Neuronal stem cell (in vitro differentiated cells): ENCODE data around the gene PDLIM5.

Experiments used
- DNase-seq: peaks from one replicate; pipeline ENCODE4 v3.0.0-alpha.2; 2013; ENCODE audit warnings: low spot score
- H2AFZ ChIP-seq: one replicate; pipeline ENCODE4 v1.6.1; 2013; ENCODE audit warnings: mild to moderate bottlenecking, low read length, inconsistent platforms
- H2AK5ac ChIP-seq: 2 replicates; pipeline ENCODE4 v1.6.1; 2013; ENCODE audit warnings: low read depth, mild to moderate bottlenecking, inconsistent platforms, low read length, moderate library complexity, mixed read lengths
- H2BK120ac ChIP-seq: 2 replicates; pipeline ENCODE4 v1.6.1; 2013; ENCODE audit warnings: low read depth, mild to moderate bottlenecking, inconsistent platforms, low read length, moderate library complexity, mixed read lengths
- H2BK12ac ChIP-seq: one replicate; pipeline ENCODE4 v1.6.1; 2013; ENCODE audit warnings: low read length, inconsistent platforms
- H2BK15ac ChIP-seq: 2 replicates; pipeline ENCODE4 v1.6.1; 2013; ENCODE audit warnings: mild to moderate bottlenecking, low read length, inconsistent platforms, mixed read lengths
- H2BK5ac ChIP-seq: one replicate; pipeline ENCODE4 v1.6.1; 2013; ENCODE audit warnings: inconsistent platforms, mild to moderate bottlenecking, low read length, moderate library complexity
- H3K14ac ChIP-seq: one replicate; pipeline ENCODE4 v1.6.1; 2013; ENCODE audit warnings: low read length, inconsistent platforms
- H3K18ac ChIP-seq: 2 replicates; pipeline ENCODE4 v1.6.1; 2013; ENCODE audit warnings: low read length, inconsistent platforms
- H3K23ac ChIP-seq: 2 replicates; pipeline ENCODE4 v1.6.1; 2013; ENCODE audit warnings: low read depth, mild to moderate bottlenecking, mixed read lengths, low read length, inconsistent platforms; ENCODE audit not compliant: poor library complexity
- H3K27ac ChIP-seq: replicated peaks from 3 replicates; pipeline ENCODE4 v1.5.1; 2013; ENCODE audit warnings: low read length, inconsistent platforms
- H3K27me3 ChIP-seq, 3 experiments: 2 replicates each; pipeline ENCODE4 v1.6.1; 2013; ENCODE audit warnings: low read length in 3 of 3, mild to moderate bottlenecking in 2 of 3, inconsistent platforms in 1 of 3, low read depth in 1 of 3, mixed read lengths in 1 of 3, moderate library complexity in 1 of 3; ENCODE audit not compliant: control insufficient read depth in 3 of 3, insufficient read depth in 3 of 3
- H3K36me3 ChIP-seq, 2 donors: replicated peaks in 1 of 2; 2 replicates each; pipeline ENCODE4 v1.6.1; 2013; ENCODE audit warnings: low read length in 2 of 2; ENCODE audit not compliant: control insufficient read depth in 2 of 2, insufficient read depth in 2 of 2
- H3K4ac ChIP-seq: 2 replicates; pipeline ENCODE4 v1.6.1; 2013; ENCODE audit warnings: inconsistent platforms, mild to moderate bottlenecking, low read length, moderate library complexity
- H3K4me1 ChIP-seq, 2 donors: 1 replicate in 1 of 2; 2 replicates in 1 of 2; pipeline ENCODE4 v1.6.1; 2013; ENCODE audit warnings: low read length in 2 of 2, low read depth in 1 of 2; ENCODE audit not compliant: control insufficient read depth in 2 of 2, insufficient read depth in 1 of 2
- H3K4me2 ChIP-seq: one replicate; pipeline ENCODE4 v1.6.1; 2013; ENCODE audit warnings: mild to moderate bottlenecking, low read length, inconsistent platforms; ENCODE audit not compliant: insufficient read depth, poor library complexity, severe bottlenecking
- H3K4me3 ChIP-seq, 2 donors: 2 replicates each; pipeline ENCODE4 v1.5.1; 2013; ENCODE audit warnings: low read length in 2 of 2, mild to moderate bottlenecking in 2 of 2, inconsistent platforms in 1 of 2, moderate library complexity in 1 of 2
- H3K79me1 ChIP-seq: one replicate; pipeline ENCODE4 v1.6.1; 2013; ENCODE audit warnings: low read depth, mild to moderate bottlenecking, inconsistent platforms, low read length, moderate library complexity
- H3K9ac ChIP-seq: one replicate; pipeline ENCODE4 v1.6.1; 2013; ENCODE audit warnings: mild to moderate bottlenecking, low read depth, low read length, inconsistent platforms; ENCODE audit not compliant: poor library complexity
- H3K9me3 ChIP-seq, 2 donors: replicated peaks in 1 of 2; 2 replicates each; pipeline versions ENCODE3 to v1.6.1; 2013; ENCODE audit warnings: low read length in 2 of 2, mild to moderate bottlenecking in 2 of 2, inconsistent platforms in 1 of 2, low read depth in 1 of 2, mixed read lengths in 1 of 2, moderate library complexity in 1 of 2; ENCODE audit not compliant: control insufficient read depth in 2 of 2, insufficient read depth in 1 of 2
- H4K8ac ChIP-seq: one replicate; pipeline ENCODE4 v1.6.1; 2013; ENCODE audit warnings: low read depth, mild to moderate bottlenecking, inconsistent platforms, low read length, moderate library complexity
- H4K91ac ChIP-seq: one replicate; pipeline ENCODE4 v1.6.1; 2013; ENCODE audit warnings: low read length, low read depth, mild to moderate bottlenecking, inconsistent platforms; ENCODE audit not compliant: poor library complexity
- WGBS, 2 donors: extraction: QIAGEN DNeasy Blood & Tissue Kit; methylation state at CpG; one replicate each; pipeline ENCODE4 v1.1.7; 2013; ENCODE audit warnings: missing lambda C conversion rate in 2 of 2, mixed read lengths in 1 of 2; ENCODE audit not compliant: insufficient read length in 2 of 2, insufficient replicate concordance in 1 of 2; ENCODE audit errors: extremely low coverage in 2 of 2; 5-methylcytosine and 5-hydroxymethylcytosine counted together

The PDLIM5 gene

GRCh38 chr4:94591289-94591688, 139.5 kb downstream of the PDLIM5 start:
- Histone ChIP-seq H3K14ac (no peak overlapping the region), H3K9ac (no peak overlapping the region), H2AK5ac (no peak overlapping the region), H2BK15ac (no peak overlapping the region), H3K4me1 (no peaks in the 10 kb centered on the region), H3K18ac (no peak overlapping the region), H3K27ac (no peak overlapping the region), H3K36me3 (peaks cover 1 to 22% of the 10 kb centered on the region in 2 donors), H3K27me3 (no peaks in the 10 kb centered on the region), H2BK12ac (no peak overlapping the region), H3K79me1 (no peaks in the 10 kb centered on the region), H3K9me3 (peaks cover 0 to 2% of the 10 kb centered on the region in 2 donors), H2BK120ac (no peak overlapping the region), H3K4ac (no peak overlapping the region), H3K4me3 (no peak overlapping the region), H2AFZ (no peak overlapping the region), H4K8ac (no peak overlapping the region), H2BK5ac (no peak overlapping the region), H3K4me2 (no peak overlapping the region), H3K23ac (no peak overlapping the region), H4K91ac (no peak overlapping the region)
- WGBS, 2 donors: no CpG with 5 or more reads among the region's 2 CpGs
- no peak for DNase-seq

GRCh38 chr4:94595013-94595412, 143.3 kb downstream of the PDLIM5 start:
- Histone ChIP-seq H4K8ac (no peak overlapping the region), H3K9ac (no peak overlapping the region), H3K79me1 (no peaks in the 10 kb centered on the region), H3K4me3 (no peak overlapping the region), H3K4ac (no peak overlapping the region), H3K4me1 (no peaks in the 10 kb centered on the region), H2AK5ac (no peak overlapping the region), H3K14ac (no peak overlapping the region), H3K27ac (no peak overlapping the region), H2BK15ac (no peak overlapping the region), H4K91ac (no peak overlapping the region), H3K27me3 (no peaks in the 10 kb centered on the region), H2BK12ac (no peak overlapping the region), H2AFZ (no peak overlapping the region), H2BK5ac (no peak overlapping the region), H3K18ac (no peak overlapping the region), H3K36me3 (peaks cover 1 to 8% of the 10 kb centered on the region in 2 donors), H2BK120ac (no peak overlapping the region), H3K4me2 (no peak overlapping the region), H3K23ac (no peak overlapping the region), H3K9me3 (peaks cover 0 to 2% of the 10 kb centered on the region in 2 donors)
- no CpG with 5 or more reads among the region's 1 CpG for WGBS, 2 donors
- no peak for DNase-seq

GRCh38 chr4:94595880-94596483, 144.2 kb downstream of the PDLIM5 start:
- H2BK5ac ChIP-seq: no peak overlapping the region
- H3K27me3 ChIP-seq: no peaks in the 10 kb centered on the region
- no peak overlapping the region for H3K14ac ChIP-seq
- H3K4me2 ChIP-seq: no peak overlapping the region
- no peak overlapping the region for H4K91ac ChIP-seq
- H3K9ac ChIP-seq: no peak overlapping the region
- no peak overlapping the region for H2AK5ac ChIP-seq
- H3K18ac ChIP-seq: no peak overlapping the region
- no peak overlapping the region for H2AFZ ChIP-seq
- no CpG with 5 or more reads among the region's 5 CpGs for WGBS, 2 donors
- no peak overlapping the region for H3K27ac ChIP-seq
- H3K79me1 ChIP-seq: no peaks in the 10 kb centered on the region
- H2BK15ac ChIP-seq: no peak overlapping the region
- no peak overlapping the region for H3K23ac ChIP-seq
- H2BK120ac ChIP-seq: no peak overlapping the region
- no peak overlapping the region for H3K4ac ChIP-seq
- no peaks in the 10 kb centered on the region for H3K4me1 ChIP-seq
- H3K36me3 ChIP-seq: peaks cover 0 to 8% of the 10 kb centered on the region in 2 donors
- no peak overlapping the region for H2BK12ac ChIP-seq
- H3K4me3 ChIP-seq: no peak overlapping the region
- H3K9me3 ChIP-seq: peaks cover 0 to 2% of the 10 kb centered on the region in 2 donors
- no peak overlapping the region for H4K8ac ChIP-seq
- no peak for DNase-seq

GRCh38 chr4:94598758-94599157, 147.0 kb downstream of the PDLIM5 start:
- Histone ChIP-seq H2AK5ac (no peak overlapping the region), H2BK12ac (no peak overlapping the region), H4K91ac (no peak overlapping the region), H3K4me2 (no peak overlapping the region), H3K23ac (no peak overlapping the region), H2BK15ac (no peak overlapping the region), H3K9me3 (no peaks in the 10 kb centered on the region), H2BK120ac (no peak overlapping the region), H3K14ac (no peak overlapping the region), H3K36me3 (no peaks in the 10 kb centered on the region), H3K18ac (no peak overlapping the region), H3K4me3 (no peak overlapping the region), H3K4ac (no peak overlapping the region), H3K9ac (no peak overlapping the region), H3K27ac (no peak overlapping the region), H4K8ac (no peak overlapping the region), H2BK5ac (no peak overlapping the region), H3K27me3 (no peaks in the 10 kb centered on the region), H2AFZ (no peak overlapping the region), H3K79me1 (no peaks in the 10 kb centered on the region), H3K4me1 (no peaks in the 10 kb centered on the region)
- DNase-seq: no peak
- WGBS, 2 donors: no CpG with 5 or more reads among the region's 1 CpG
